Stimulated activated CD8-positive, alpha-beta memory T cell treated with anti-CD3 and anti-CD28 coated beads, Interleukin-4, amount 100 ng/mL, for 1 hour (primary cell): Measurements from ENCODE around the gene NDUFS3.
"Not testable (repeated sequence)": the region's sequence is repeated elsewhere in the genome, so short reads cannot be mapped to it uniquely, and the experiment has no call there.

Experiments used
- DNase-seq, 2 donors: peaks; one replicate each; pipeline ENCODE4 v3.0.0-alpha.2; 2020; ENCODE audit warnings: low read depth in 2 of 2, low spot score in 1 of 2

Gene NDUFS3

GRCh38 chr11:47558695-47559094 is 20.2 kb upstream of the NDUFS3 start:
- no peak for DNase-seq

DNA sequence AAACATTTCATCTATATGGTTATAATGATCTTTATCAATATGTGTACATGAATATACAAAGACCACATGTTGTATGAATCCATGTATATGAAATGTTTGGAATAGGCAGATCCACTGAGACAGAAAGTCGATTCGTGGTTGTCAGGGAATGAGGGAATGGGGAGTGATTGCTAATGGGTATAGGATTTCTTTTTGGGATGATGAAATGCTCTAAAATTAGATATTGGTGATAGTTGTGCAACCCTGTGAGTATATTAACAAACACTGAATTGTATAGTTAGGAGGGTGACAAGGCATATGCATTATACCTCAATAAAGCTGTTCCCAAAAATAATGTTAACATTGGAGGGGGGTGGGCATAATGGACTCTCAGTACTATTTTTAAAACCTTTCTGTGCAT is 18.4 kb upstream of the NDUFS3 start:
- DNase-seq, result no peak

DNA sequence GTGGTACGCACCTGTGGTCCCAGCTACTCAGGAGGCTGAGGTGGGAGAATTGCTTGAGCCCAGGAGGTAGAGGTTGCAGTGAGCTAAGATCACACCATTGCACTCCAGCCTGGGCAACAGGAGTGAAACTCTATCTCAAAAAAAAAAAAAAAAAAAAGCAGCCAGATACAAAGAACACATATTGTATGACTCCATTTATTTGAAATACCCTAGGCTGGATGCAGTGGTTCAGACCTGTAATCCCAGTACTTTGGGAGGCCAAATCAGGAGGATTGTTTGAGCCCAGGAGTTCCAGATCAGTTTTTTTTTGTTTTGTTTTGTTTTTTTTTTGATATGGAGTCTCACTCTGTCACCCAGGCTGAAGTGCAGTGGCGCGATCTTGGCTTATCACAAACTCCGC is 16.5 kb upstream of the NDUFS3 start:
- DNase-seq, result not testable (repeated sequence)

GRCh38 chr11:47564366-47564765 is 14.5 kb upstream of the NDUFS3 start:
- not testable (repeated sequence) for DNase-seq

DNA sequence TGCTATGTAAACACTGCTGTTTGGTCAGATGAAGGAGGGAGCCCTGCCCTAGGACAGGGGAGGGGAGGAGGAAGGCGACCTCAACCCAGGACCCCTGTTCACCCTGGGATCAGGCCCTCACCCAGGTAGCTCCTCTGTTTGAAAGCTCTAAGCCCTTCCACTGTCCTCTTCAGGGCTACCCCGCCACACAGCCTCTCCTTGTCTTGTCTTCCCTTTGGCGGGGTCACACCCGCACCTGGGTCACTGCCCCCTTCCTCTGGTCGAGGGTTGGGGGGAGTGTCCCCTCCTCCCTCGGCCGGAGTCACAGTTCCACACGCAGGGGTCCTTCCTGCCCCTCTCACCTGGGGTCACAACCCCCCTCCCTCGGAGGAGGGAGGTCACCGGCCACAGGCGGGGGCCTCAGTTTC is 13.9 kb upstream of the NDUFS3 start:
- DNase-seq, result no peak

DNA sequence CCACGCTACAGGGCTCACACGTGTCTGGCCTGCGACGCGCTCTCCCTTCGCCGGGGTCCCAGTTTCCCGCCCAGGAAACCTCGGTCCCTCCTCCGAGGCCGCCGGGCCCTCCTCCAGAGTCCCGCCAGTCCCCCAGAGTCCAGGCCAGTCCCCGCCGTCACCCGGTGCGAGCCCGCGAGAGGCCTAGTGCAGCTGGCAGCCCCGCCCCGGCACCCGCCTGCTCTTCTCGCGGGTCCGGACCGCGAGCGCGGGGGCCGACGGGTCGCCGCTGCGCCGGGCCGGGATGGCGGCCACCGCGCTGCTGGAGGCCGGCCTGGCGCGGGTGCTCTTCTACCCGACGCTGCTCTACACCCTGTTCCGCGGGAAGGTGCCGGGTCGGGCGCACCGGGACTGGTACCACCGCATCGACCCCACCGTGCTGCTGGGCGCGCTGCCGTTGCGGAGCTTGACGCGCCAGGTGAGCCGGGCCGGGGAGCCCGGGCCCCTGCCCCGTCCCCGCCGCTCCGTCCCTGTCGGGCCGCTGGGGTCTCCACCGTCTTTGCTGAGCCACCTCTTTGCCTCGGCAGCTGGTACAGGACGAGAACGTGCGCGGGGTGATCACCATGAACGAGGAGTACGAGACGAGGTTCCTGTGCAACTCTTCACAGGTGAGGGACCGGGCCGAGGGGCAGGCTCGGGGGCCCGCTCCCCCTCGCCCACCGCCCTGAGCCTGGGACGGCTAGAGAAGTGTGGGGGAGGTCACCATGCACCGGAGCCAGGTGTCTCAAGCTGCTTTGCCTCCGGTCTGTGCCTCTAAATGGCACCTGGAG is 13.3 kb upstream of the NDUFS3 start, which contains the start of gene PTPMT1:
Gene PTPMT1, plus strand, starts transcription at position 260 of the 809 bp plus-strand sequence. Its CDS starts 24 bp downstream, at position 284.
- DNase-seq, result no peak

GRCh38 chr11:47566149-47566698 is 12.7 kb upstream of the NDUFS3 start:
- DNase-seq, result no peak

DNA sequence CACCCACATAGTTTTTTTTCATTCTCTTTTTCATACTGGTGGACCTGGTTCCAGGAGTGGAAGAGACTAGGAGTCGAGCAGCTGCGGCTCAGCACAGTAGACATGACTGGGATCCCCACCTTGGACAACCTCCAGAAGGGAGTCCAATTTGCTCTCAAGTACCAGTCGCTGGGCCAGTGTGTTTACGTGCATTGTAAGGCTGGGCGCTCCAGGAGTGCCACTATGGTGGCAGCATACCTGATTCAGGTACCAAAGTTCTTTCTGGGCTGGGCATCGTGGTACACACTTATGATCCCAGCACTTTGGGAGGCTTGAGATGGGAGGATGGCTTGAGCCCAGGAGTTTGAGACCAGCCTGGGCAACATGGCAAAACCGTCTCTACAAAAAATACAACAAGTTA is 9.2 kb upstream of the NDUFS3 start:
- DNase-seq, result no peak

- DNase-seq, result no peak
Measured at GRCh38 chr11:47570651-47571356, 8.1 kb upstream of the NDUFS3 start.

- no peak for DNase-seq
Measured at GRCh38 chr11:47571357-47571729, 7.5 kb upstream of the NDUFS3 start.

GRCh38 chr11:47571895-47572294 is 7.0 kb upstream of the NDUFS3 start:
- DNase-seq, result no peak

DNA sequence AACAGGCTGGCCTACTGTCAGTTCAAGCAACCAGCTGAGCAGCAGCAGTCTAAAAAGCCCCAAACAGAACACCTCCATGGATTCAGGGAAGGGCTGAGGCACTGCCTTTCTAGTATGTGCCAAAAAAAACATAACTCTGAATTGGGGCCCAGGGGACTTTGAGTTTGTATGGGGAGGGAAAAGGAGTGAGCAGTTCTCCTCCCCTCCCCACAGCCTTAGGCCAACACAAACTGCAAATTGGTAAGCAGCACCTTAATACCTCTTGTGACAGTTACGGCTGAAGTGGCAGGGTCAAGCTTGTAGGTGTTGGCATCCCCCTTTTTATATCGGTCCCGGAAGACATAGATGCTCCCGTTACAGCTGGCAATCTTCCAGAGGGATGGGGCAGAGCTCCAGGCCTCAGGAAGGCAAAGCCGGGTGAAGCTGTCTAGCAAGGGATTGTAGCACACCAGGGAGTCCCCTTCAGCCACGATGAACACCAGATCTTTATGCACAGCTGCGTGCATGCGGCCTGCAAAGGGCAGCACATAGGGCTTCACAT is 6.1 kb upstream of the NDUFS3 start:
- DNase-seq, result no peak

- DNase-seq, result no peak
Measured at GRCh38 chr11:47573321-47573720, 5.6 kb upstream of the NDUFS3 start.

GRCh38 chr11:47577460-47578041 is 1.3 kb upstream of the NDUFS3 start:
- DNase-seq, result no peak

- no peak for DNase-seq
Measured at GRCh38 chr11:47583844-47584243, 5.0 kb downstream of the NDUFS3 start.

DNA sequence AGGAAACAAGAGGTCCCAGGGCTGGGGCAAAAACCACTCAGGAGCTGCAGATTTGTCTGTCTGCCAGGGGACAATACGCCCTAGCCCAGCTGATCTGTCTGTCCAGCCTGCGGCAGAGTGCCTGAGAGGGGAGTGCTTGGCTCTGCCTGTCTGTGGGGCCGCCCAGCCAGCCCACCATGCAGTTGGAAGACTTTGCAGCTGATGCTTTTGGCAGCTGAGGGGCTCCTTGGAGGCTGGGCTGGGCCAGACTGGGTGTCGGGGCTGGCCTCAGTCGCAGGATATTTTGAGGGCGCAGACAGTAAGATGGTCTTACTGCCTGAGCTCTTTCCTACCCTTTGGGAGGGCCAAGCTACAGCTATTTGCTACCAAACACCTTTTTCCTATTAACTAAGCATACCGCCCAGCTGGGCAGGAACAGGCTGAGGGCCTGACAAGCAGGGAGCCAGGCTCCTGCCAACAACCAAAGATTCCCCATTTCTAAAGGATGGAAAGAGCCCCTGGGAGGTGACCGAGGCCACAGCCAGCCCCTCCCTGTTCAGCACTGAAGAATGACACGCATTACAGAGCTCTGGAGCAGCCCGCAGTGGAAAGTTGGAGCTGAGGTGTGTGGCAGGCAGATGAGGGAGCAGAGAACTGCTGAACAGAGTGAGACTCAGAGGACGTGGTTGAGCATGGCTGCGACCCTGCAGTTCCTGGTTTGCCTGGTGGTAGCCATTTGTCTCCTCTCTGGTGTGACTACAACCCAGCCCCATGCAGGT is 7.4 kb downstream of the NDUFS3 start, which contains the start of gene FAM180B:
Gene FAM180B, plus strand, starts transcription at position 581 of the 758 bp plus-strand sequence. Its CDS starts 91 bp downstream, at position 672.
- no peak for DNase-seq

GRCh38 chr11:47587039-47587716 is 8.3 kb downstream of the NDUFS3 start:
- no peak for DNase-seq

GRCh38 chr11:47587723-47588326 is 9.0 kb downstream of the NDUFS3 start:
- no peak for DNase-seq

GRCh38 chr11:47589118-47589517 is 10.2 kb downstream of the NDUFS3 start:
- no peak for DNase-seq

GRCh38 chr11:47589584-47589976 is 10.7 kb downstream of the NDUFS3 start:
- no peak for DNase-seq
